ENCODE measurements around the gene MACROD2.
"Not testable (repeated sequence)": the region's sequence is repeated elsewhere in the genome, so short reads cannot be mapped to it uniquely, and the experiment has no call there.

MACROD2 gene

GRCh38 chr20:13995086-13995665, at the start of gene MACROD2:
TSS of gene MACROD2 (plus strand) at chr20:13995516.
- peak; percentile 47 for DNase-seq (ENCODE audit: low read depth)

DNA sequence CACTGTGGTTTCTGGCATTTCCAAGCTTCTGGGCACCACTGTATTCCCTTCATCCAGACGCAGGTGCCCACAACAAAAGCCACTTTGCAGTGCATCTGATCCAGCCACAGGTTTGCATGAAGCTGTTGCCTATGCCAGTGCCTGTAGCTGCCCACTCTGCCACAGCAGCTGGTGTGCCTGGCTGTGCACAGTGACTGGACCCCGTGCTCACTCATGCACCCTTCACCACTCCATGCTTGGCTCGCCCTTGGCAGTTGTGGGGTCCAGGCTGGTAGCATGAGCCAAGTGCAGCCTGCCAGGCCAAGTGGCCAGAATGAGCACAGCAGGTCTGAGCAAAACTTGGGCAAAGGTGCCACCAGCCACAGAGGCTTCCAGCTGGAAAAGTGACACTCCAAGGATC, 47.6 kb upstream of the MACROD2 start:
- no peak for DNase-seq (ENCODE audit: low read depth)

GRCh38 chr20:13953227-13953626, 42.1 kb upstream of the MACROD2 start:
- no peak for DNase-seq (ENCODE audit: low read depth)

- DNase-seq (ENCODE audit: low read depth): no peak
These were observed 35.2 kb upstream of the MACROD2 start for GRCh38 chr20:13960119-13960518.

GRCh38 chr20:13960525-13960924, 34.8 kb upstream of the MACROD2 start:
- DNase-seq (ENCODE audit: low read depth): no peak

GRCh38 chr20:13984211-13984610, 11.1 kb upstream of the MACROD2 start:
- DNase-seq (ENCODE audit: low read depth): no peak

DNA sequence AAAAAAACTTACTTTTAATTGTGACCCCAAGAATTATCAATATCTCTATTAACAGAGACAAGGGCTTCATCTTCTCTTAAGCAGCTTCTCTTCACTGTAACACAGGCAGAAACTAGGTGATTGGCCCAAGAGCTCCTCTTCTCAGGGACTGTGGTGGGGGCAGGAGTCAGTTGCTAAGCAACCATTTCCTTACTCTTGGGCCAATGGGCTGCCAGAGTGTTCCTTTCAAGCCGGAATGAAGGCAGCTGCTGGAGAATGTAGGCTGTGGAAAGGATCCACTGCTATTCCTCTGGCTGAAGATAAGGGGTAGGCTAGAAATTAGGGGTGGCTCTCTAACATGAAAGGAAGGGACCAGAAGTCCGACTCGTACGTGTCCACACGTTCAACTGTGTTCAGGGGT, 4.9 kb upstream of the MACROD2 start, which contains the start of gene SEL1L2:
Gene SEL1L2 (minus strand): TSS at position 150 of the 400 bp plus-strand sequence. CDS start 80 bp downstream, at position 70.
- DNase-seq (ENCODE audit: low read depth): no peak

- no peak for DNase-seq (ENCODE audit: low read depth)
These were observed 4.0 kb upstream of the MACROD2 start for GRCh38 chr20:13991311-13991710.

GRCh38 chr20:13991955-13992354, 3.4 kb upstream of the MACROD2 start:
- not testable (repeated sequence) for DNase-seq (ENCODE audit: low read depth)

DNA sequence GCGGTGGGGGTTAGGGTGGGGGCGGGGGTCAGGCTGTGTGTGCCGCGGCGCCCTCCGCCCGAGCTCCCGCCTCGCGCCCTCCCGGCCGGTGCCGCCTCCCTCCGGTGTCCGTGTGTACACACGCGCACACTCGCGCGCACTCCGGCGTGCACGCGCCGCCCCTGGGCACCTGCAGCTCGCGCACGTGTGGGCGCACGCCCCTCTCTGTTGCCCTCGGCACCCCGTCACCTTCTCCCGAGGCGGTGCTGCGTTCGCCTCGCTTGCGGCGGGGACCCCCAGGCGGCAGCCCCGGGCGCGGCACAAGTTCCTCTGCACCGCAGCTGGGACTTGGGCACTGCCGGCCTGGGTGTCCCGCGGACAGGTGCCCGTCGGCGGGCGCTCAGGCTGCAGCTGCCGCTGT, 525 bp downstream of the MACROD2 start:
- DNase-seq (ENCODE audit: low read depth): no peak

DNA sequence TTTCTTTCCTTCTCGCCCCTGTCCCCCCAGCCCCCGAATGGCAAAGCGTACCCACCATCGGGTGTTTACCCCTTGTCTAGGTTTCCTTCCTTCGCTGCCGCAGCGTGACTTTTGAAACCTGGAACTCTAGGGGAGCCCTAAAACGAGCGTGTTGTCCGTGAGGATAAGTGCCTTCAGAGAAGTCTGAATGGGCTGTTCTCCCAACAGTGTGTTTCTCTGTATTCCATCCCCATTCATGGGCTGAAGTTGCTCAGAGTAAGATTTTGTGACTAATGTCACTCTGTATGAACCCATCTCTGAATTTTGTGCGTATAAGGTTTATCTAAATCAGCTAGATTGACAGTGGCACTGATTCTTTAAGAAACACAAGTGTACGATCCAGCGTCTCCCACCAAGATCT, 949 bp downstream of the MACROD2 start:
- no peak for DNase-seq (ENCODE audit: low read depth)

- no peak for DNase-seq (ENCODE audit: low read depth)
These were observed 5.6 kb downstream of the MACROD2 start for GRCh38 chr20:14000917-14001316.

DNA sequence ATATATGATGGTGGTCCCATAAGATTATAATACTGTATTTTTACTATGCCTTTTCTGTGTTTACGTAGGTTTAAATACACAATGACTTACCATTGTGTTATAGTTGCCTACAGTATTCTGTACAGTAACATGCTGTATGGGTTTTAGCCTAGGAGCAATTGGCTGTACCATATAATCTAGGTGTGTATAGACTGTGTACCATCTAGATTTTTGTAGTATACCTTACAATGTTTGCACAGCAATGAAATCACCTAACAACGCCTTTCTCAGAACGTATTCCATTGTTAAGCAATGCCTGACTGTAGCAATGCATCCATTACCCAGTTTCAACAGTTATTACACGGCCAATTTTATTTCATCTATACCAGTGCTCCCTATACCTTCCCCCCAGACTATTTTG, 10.7 kb downstream of the MACROD2 start:
- no peak for DNase-seq (ENCODE audit: low read depth)

DNA sequence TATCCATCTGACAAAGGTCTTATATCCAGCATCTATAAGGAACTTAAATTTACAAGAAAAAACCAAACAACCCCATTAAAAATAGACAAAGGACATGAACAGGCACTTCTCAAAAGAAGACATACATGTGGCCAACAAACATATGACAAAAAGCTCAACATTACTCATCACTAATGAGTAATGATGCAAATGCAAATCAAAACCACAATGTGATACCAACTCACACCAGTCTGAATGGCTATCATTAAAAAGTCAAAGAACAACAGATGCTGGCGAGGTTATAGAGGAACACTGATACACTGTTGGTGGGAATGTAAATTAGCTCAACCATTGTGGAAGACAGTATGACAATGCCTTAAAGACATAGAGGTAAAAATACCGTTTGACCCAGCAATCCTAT, 13.9 kb downstream of the MACROD2 start:
- no peak for DNase-seq (ENCODE audit: low read depth)

DNA sequence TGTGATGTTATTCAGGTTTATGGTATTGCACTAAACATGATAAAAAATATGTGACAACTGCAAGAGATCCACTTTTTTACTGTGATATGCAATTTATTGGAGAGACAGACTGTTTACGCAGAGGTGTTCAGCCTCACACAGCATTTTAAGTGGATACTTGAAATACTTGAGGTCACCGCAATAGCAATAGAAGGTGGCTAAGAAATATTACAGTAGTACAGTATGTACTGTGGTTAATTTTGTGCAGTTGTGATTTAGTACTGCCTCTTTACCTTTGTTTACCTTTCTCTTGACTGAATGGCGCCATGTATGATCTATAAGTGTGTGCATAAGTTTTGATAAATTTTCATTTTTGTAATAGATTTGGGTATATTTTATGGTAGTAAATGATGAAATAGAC, 17.4 kb downstream of the MACROD2 start:
- DNase-seq (ENCODE audit: low read depth): no peak

DNA sequence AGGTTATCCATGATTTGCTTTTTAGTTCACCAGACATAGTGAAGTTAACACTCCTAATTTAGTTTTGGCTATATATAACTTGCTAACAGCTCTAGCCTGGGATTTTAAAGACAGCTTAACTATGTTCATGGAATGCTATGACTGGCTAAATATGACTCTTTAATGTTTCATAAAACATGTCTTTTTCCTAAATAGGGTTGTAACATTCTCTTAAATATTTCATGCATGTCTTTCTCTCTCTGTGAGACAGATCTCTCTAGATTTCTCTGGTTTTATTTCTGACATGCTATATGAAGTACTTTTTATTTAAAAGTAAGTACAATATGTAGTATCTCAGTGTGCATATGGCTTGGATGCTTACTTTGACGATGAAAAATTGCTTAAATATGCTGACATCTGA, 35.7 kb downstream of the MACROD2 start:
- no peak for DNase-seq (ENCODE audit: low read depth)

DNA sequence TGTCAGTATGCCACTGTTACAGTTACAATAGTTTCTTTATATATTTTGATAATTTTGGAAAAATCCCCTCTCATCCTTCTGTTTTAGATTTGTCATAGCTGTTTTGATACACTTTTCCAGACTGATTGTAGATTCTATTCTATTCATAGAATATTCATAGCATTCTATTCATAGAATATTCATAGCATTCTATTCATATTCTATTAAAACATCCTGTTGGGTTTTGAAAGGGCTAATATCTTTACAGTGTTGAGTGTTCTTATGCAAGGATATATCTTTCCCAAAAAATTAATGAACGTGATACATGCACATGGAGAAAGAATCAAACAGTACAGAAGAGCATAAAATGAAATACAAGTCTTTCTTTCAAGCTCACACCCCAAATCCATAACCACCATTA, 38.0 kb downstream of the MACROD2 start:
- DNase-seq (ENCODE audit: low read depth): no peak

DNA sequence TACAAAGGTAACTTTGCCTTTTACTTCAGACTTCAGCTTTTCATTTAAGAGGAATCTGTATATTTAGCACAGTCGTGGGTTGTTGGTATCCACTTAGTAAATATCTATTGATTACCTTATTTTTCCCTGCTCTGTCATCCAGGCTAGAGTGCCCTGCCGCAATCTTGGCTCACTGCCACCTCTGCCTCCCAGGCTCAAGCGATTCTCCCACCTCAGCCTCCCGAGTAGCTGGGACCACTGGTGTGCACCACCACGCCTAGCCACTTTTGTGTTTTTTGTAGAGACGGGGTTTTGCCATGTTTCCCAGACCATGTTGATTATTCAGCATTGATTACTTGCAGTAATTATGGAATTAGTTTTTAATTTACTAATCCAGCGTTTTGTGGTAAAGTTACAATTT, 41.3 kb downstream of the MACROD2 start:
- DNase-seq (ENCODE audit: low read depth): no peak

DNA sequence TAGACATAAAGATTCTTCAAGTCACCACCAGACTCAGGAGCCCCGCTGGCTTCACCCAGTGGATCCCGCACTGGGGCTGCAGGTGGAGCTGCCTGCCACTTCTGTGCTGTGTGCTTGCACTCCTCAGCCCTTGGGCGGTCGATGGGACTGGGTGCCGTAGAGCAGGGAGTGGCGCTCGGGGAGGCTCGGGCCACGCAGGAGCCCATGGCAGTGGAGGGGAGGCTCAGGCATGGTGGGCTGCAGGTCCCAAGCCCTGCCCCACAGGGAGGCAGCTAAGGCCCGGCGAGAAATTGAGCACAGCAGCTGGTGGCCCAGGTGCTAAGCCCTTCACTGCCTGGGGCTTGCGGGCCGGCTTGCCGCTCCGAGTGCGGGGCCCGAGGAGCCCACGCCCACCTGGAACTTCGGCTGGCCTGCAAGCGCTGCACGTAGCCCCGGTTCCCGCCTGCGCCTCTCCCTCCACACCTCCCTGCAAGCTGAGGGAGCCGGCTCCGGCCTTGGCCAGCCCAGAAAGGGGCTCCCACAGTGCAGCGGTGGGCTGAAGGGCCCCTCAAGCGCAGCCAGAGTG, 49.5 kb downstream of the MACROD2 start:
- DNase-seq (ENCODE audit: low read depth): not testable (repeated sequence)

DNA sequence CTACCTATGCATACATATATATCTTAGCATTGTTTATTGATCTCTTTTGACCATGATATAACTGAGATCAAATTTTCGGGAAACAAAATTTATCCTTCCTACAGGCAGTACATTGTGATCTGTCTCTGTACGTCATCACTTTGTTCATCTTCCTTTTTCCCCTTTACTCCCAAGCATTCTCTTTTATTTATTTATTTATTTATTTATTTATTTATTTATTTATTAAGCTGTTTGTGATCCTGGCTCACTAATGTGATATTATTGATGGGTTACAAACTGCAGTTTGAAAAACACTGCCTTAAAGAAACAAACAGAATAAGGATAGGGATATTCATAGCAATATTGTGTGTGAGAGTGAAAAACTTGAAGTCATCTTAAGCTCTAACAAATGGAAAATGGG, 51.2 kb downstream of the MACROD2 start:
- DNase-seq (ENCODE audit: low read depth): no peak

GRCh38 chr20:14049111-14049510, 53.8 kb downstream of the MACROD2 start:
- no peak for DNase-seq (ENCODE audit: low read depth)

GRCh38 chr20:14051454-14051853, 56.1 kb downstream of the MACROD2 start:
- DNase-seq (ENCODE audit: low read depth): no peak

- DNase-seq (ENCODE audit: low read depth): peak; percentile 10
These were observed 59.9 kb downstream of the MACROD2 start for GRCh38 chr20:14055127-14055742.

- DNase-seq (ENCODE audit: low read depth): no peak
These were observed 66.9 kb downstream of the MACROD2 start for GRCh38 chr20:14062171-14062570.
